Trophoblast cell (in vitro differentiated cells and primary cell): Measurements from ENCODE around the gene GALNT14.

Experiments used
- DNase-seq, 2 donors: peaks; one replicate each; pipeline ENCODE4 v3.0.0-alpha.2; 2016
- H2AFZ ChIP-seq: 2 replicates; pipeline ENCODE4 v1.6.1; 2013; ENCODE audit warnings: low read length, moderate library complexity, mild to moderate bottlenecking; ENCODE audit not compliant: insufficient read depth, poor library complexity
- H2AK5ac ChIP-seq: 2 replicates; pipeline ENCODE4 v1.6.1; 2013; ENCODE audit warnings: mild to moderate bottlenecking, low read length
- H2BK120ac ChIP-seq: 2 replicates; pipeline ENCODE4 v1.6.1; 2013; ENCODE audit warnings: low read length, mild to moderate bottlenecking, moderate library complexity; ENCODE audit not compliant: insufficient read depth, poor library complexity
- H2BK12ac ChIP-seq: 2 replicates; pipeline ENCODE4 v1.6.1; 2013; ENCODE audit warnings: mild to moderate bottlenecking, low read length, moderate library complexity
- H2BK5ac ChIP-seq: 2 replicates; pipeline ENCODE4 v1.6.1; 2013; ENCODE audit warnings: low read length, low read depth, moderate library complexity, mild to moderate bottlenecking; ENCODE audit not compliant: poor library complexity
- H3K14ac ChIP-seq: 2 replicates; pipeline ENCODE4 v1.6.1; 2013; ENCODE audit warnings: mild to moderate bottlenecking, low read length
- H3K18ac ChIP-seq: 2 replicates; pipeline ENCODE4 v1.6.1; 2013; ENCODE audit warnings: mild to moderate bottlenecking, low read length
- H3K23ac ChIP-seq: 2 replicates; pipeline ENCODE4 v1.6.1; 2013; ENCODE audit warnings: low read length
- H3K27ac ChIP-seq: 2 replicates; pipeline ENCODE4 v1.5.1; 2013; ENCODE audit warnings: low read depth, mild to moderate bottlenecking, inconsistent platforms, low read length, moderate library complexity
- H3K27me3 ChIP-seq: 2 replicates; pipeline ENCODE4 v1.6.1; 2013; ENCODE audit warnings: inconsistent platforms, mild to moderate bottlenecking, low read length, moderate library complexity; ENCODE audit not compliant: insufficient read depth
- H3K36me3 ChIP-seq, 2 experiments: 1 replicate in 1 of 2; 2 replicates in 1 of 2; pipeline ENCODE4 v1.6.1; 2013; ENCODE audit warnings: low read length in 2 of 2, mild to moderate bottlenecking in 2 of 2, moderate library complexity in 1 of 2; ENCODE audit not compliant: insufficient read depth in 2 of 2, control insufficient read depth in 1 of 2
- H3K4ac ChIP-seq: 2 replicates; pipeline ENCODE4 v1.6.1; 2013; ENCODE audit warnings: low read depth, mild to moderate bottlenecking, low read length, moderate library complexity
- H3K4me1 ChIP-seq, 2 experiments: 1 replicate in 1 of 2; 2 replicates in 1 of 2; pipeline ENCODE4 v1.6.1; 2013; ENCODE audit warnings: low read length in 2 of 2, mild to moderate bottlenecking in 2 of 2, moderate library complexity in 1 of 2; ENCODE audit not compliant: insufficient read depth in 2 of 2, control insufficient read depth in 1 of 2
- H3K4me2 ChIP-seq: 2 replicates; pipeline ENCODE4 v1.6.1; 2013; ENCODE audit warnings: inconsistent platforms, mild to moderate bottlenecking, low read length, moderate library complexity
- H3K4me3 ChIP-seq: 2 replicates; pipeline ENCODE4 v1.5.1; 2013; ENCODE audit warnings: mild to moderate bottlenecking, low read depth, low read length, inconsistent platforms
- H3K79me1 ChIP-seq: one replicate; pipeline ENCODE4 v1.6.1; 2013; ENCODE audit warnings: low read length
- H3K79me2 ChIP-seq: 2 replicates; pipeline ENCODE4 v1.6.1; 2013; ENCODE audit warnings: low read length, mild to moderate bottlenecking; ENCODE audit not compliant: control insufficient read depth, insufficient read depth, poor library complexity
- H3K9ac ChIP-seq: 2 replicates; pipeline ENCODE4 v1.6.1; 2013; ENCODE audit warnings: mild to moderate bottlenecking, low read length
- H3K9me3 ChIP-seq: 2 replicates; pipeline ENCODE4 v1.6.1; 2013; ENCODE audit warnings: low read depth, mild to moderate bottlenecking, control low read depth, inconsistent platforms, low read length; ENCODE audit not compliant: insufficient read depth
- H4K12ac ChIP-seq: 2 replicates; pipeline ENCODE4 v1.6.1; 2013; ENCODE audit warnings: low read depth, mild to moderate bottlenecking, low read length, moderate library complexity
- H4K8ac ChIP-seq: 2 replicates; pipeline ENCODE4 v1.6.1; 2013; ENCODE audit warnings: low read depth, mild to moderate bottlenecking, low read length, moderate library complexity
- H4K91ac ChIP-seq: one replicate; pipeline ENCODE4 v1.6.1; 2013; ENCODE audit warnings: low read depth, mild to moderate bottlenecking, low read length, moderate library complexity
- WGBS: extraction: QIAGEN DNeasy Blood & Tissue Kit; methylation state at CpG from one replicate; pipeline ENCODE4 v1.1.7; 2013; ENCODE audit warnings: missing lambda C conversion rate; ENCODE audit not compliant: insufficient read length, insufficient coverage; ENCODE audit errors: extremely low coverage; 5-methylcytosine and 5-hydroxymethylcytosine counted together

GALNT14 gene

GRCh38 chr2:31023541-31023940 lies 114.7 kb downstream of the GALNT14 start:
- Histone ChIP-seq H3K4me2 (no peak overlapping the region), H3K27me3 (no peaks in the 10 kb centered on the region), H2BK12ac (no peak overlapping the region), H2BK120ac (no peak overlapping the region), H3K4ac (no peak overlapping the region), H3K18ac (no peak overlapping the region), H4K12ac (no peak overlapping the region), H3K14ac (no peak overlapping the region), H3K9me3 (peaks cover 1% of the 10 kb centered on the region), H3K4me3 (no peak overlapping the region), H2AFZ (no peak overlapping the region), H3K27ac (no peak overlapping the region), H3K36me3 (no peaks in the 10 kb centered on the region), H3K79me1 (no peaks in the 10 kb centered on the region), H2BK5ac (no peak overlapping the region), H2AK5ac (no peak overlapping the region), H3K23ac (no peak overlapping the region), H4K91ac (no peak overlapping the region), H4K8ac (no peak overlapping the region), H3K79me2 (no peaks in the 10 kb centered on the region), H3K4me1 (no peaks in the 10 kb centered on the region), H3K9ac (no peak overlapping the region)
- no peak for DNase-seq
- WGBS: no CpG with 5 or more reads among the region's 3 CpGs

GRCh38 chr2:31020713-31021112 lies 117.5 kb downstream of the GALNT14 start:
- H3K18ac ChIP-seq: no peak overlapping the region
- no peaks in the 10 kb centered on the region for H3K36me3 ChIP-seq
- H2BK120ac ChIP-seq: no peak overlapping the region
- no peak for DNase-seq
- H3K4me2 ChIP-seq: no peak overlapping the region
- H3K27me3 ChIP-seq: no peaks in the 10 kb centered on the region
- H3K9ac ChIP-seq: no peak overlapping the region
- no peak overlapping the region for H3K27ac ChIP-seq
- no peak overlapping the region for H3K4me3 ChIP-seq
- H4K8ac ChIP-seq: no peak overlapping the region
- H3K23ac ChIP-seq: no peak overlapping the region
- no peak overlapping the region for H3K4ac ChIP-seq
- H3K4me1 ChIP-seq: no peaks in the 10 kb centered on the region
- no peak overlapping the region for H2BK5ac ChIP-seq
- H4K91ac ChIP-seq: no peak overlapping the region
- H2AK5ac ChIP-seq: no peak overlapping the region
- H4K12ac ChIP-seq: no peak overlapping the region
- no CpG with 5 or more reads among the region's 4 CpGs for WGBS
- H3K14ac ChIP-seq: no peak overlapping the region
- no peaks in the 10 kb centered on the region for H3K79me1 ChIP-seq
- no peak overlapping the region for H2AFZ ChIP-seq
- peaks cover 1% of the 10 kb centered on the region for H3K9me3 ChIP-seq
- H3K79me2 ChIP-seq: no peaks in the 10 kb centered on the region
- H2BK12ac ChIP-seq: no peak overlapping the region

DNA sequence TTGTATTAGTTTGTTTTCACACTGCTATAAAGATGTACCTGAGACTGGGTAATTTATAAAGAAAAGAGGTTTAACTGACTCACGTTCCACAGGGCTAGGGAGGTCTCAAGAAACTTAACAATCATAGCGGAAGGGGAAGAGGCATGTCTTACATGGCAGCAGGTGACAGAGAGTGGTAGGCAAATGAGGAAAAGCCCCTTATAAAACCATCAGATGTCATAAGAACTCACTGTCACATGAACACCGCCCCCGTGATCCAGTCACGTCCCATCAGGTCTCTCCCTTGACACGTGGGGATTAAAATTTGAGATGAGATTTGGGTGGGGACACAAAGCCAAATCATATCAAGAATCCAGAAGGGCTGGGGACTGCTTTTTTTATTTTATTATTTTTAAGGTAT lies 120.0 kb downstream of the GALNT14 start:
- H4K91ac ChIP-seq: no peak overlapping the region
- H3K4me1 ChIP-seq: no peaks in the 10 kb centered on the region
- H2AFZ ChIP-seq: no peak overlapping the region
- H3K9me3 ChIP-seq: no peaks in the 10 kb centered on the region
- DNase-seq: no peak
- H4K8ac ChIP-seq: no peak overlapping the region
- no CpG with 5 or more reads among the region's 6 CpGs for WGBS
- H2BK120ac ChIP-seq: no peak overlapping the region
- H3K36me3 ChIP-seq: no peaks in the 10 kb centered on the region
- no peaks in the 10 kb centered on the region for H3K79me2 ChIP-seq
- H3K23ac ChIP-seq: no peak overlapping the region
- no peak overlapping the region for H3K14ac ChIP-seq
- H2BK5ac ChIP-seq: no peak overlapping the region
- H3K9ac ChIP-seq: no peak overlapping the region
- no peak overlapping the region for H3K4me3 ChIP-seq
- no peaks in the 10 kb centered on the region for H3K27me3 ChIP-seq
- no peak overlapping the region for H3K18ac ChIP-seq
- H3K4ac ChIP-seq: no peak overlapping the region
- no peak overlapping the region for H2BK12ac ChIP-seq
- no peak overlapping the region for H3K27ac ChIP-seq
- no peak overlapping the region for H2AK5ac ChIP-seq
- H3K4me2 ChIP-seq: no peak overlapping the region
- no peak overlapping the region for H4K12ac ChIP-seq
- no peaks in the 10 kb centered on the region for H3K79me1 ChIP-seq

DNA sequence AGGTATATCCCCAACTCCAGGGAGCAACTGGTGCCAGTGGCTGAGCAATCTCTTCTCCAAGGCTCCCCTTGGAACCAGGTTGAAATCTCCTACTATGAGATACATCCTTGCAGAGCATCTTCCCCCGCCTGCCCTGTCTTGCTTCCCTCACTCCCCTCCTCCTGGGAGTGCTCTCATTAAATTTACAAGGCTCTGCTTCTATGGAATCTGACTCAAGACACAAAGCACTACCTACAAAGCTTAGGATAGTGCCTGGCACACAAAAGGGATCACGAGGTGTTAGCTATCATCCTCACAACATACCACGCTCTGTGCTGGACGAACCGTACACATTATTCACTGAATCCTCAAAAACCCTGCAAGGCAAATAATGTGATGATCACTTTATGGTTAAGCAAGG lies 121.6 kb downstream of the GALNT14 start:
- H2AFZ ChIP-seq: no peak overlapping the region

More for the DNA sequence above, 121.6 kb downstream of the GALNT14 start:
- no peak overlapping the region for H3K4me2 ChIP-seq
- H3K27me3 ChIP-seq: no peaks in the 10 kb centered on the region
- peaks cover 3 to 5% of the 10 kb centered on the region in 2 experiments for H3K4me1 ChIP-seq
- no peaks in the 10 kb centered on the region for H3K36me3 ChIP-seq
- H2AK5ac ChIP-seq: no peak overlapping the region
- no peak overlapping the region for H2BK5ac ChIP-seq
- no peaks in the 10 kb centered on the region for H3K79me2 ChIP-seq
- no peak overlapping the region for H3K27ac ChIP-seq
- no peak overlapping the region for H3K4ac ChIP-seq
- H3K18ac ChIP-seq: no peak overlapping the region
- H2BK12ac ChIP-seq: no peak overlapping the region
- no peak overlapping the region for H3K4me3 ChIP-seq
- H3K23ac ChIP-seq: no peak overlapping the region
- no peaks in the 10 kb centered on the region for H3K9me3 ChIP-seq
- H3K79me1 ChIP-seq: no peaks in the 10 kb centered on the region
- no peak overlapping the region for H4K91ac ChIP-seq
- H3K9ac ChIP-seq: no peak overlapping the region
- no peak overlapping the region for H4K8ac ChIP-seq
- H2BK120ac ChIP-seq: no peak overlapping the region
- no CpG with 5 or more reads among the region's 5 CpGs for WGBS
- no peak for DNase-seq
- H4K12ac ChIP-seq: no peak overlapping the region
- no peak overlapping the region for H3K14ac ChIP-seq
